Measurements from ENCODE around the gene KHDC1. TPM values are rescaled to one million over a fixed set of nuclear protein-coding genes. Genes with fewer than 3 reads are reported as not detected.
"Not testable (repeated sequence)": the region's sequence is repeated elsewhere in the genome, so short reads cannot be mapped to it uniquely, and the experiment has no call there.

KHDC1 gene
- total RNA-seq, 1 donor from 2014 or later = 0.98 TPM

DNA sequence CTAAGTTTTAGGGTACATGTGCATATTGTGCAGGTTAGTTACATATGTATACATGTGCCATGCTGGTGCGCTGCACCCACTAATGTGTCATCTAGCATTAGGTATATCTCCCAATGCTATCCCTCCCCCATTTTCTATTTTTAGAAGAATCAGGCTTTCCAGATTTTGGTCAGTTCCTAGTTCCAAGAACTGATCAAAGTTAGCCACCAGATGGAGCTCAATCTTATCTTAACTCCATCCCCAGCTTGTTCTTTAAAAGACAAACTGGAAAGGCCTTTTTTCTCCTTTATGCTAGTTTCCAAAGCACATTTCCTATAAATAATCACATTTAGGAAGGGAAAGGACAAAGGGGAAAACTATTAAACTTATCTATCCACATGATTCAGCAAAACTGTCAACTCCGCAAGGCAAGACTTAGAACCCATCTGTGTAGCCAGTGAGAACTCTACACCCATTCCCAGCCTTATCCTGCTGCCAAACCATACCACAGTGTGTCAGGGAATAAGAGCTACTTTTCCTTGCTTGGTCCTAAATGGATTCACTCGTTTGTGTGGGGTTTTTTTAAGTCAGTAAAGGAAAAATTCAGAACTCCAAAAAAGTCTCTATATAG lies 22.8 kb upstream of the KHDC1 start:
- no peak for DNase-seq (ENCODE audit: extremely low spot score in 2 of 2)
- no peaks in the 10 kb centered on the region for H3K27me3 ChIP-seq
- no peaks in the 10 kb centered on the region for H3K9me3 ChIP-seq
- H3K36me3 ChIP-seq = no peaks in the 10 kb centered on the region
- no peak overlapping the region for H3K4me3 ChIP-seq
- intact Hi-C loops (cut with DNase I) = no loop called here
- H3K4me1 ChIP-seq = no peaks in the 10 kb centered on the region
- no peak overlapping the region for H3K27ac ChIP-seq
- TF ChIP-seq CTCF (IDR thresholded peaks at IDR 0.05) = peak in 1 of 3 experiments; percentile 8
- no peak for TF ChIP-seq POLR2A (IDR thresholded peaks at IDR 0.05)
- no peak for TF ChIP-seq POLR2AphosphoS5 (IDR thresholded peaks at IDR 0.05; ENCODE audit: insufficient read depth in 1 of 2, low read depth in 1 of 2)

DNA sequence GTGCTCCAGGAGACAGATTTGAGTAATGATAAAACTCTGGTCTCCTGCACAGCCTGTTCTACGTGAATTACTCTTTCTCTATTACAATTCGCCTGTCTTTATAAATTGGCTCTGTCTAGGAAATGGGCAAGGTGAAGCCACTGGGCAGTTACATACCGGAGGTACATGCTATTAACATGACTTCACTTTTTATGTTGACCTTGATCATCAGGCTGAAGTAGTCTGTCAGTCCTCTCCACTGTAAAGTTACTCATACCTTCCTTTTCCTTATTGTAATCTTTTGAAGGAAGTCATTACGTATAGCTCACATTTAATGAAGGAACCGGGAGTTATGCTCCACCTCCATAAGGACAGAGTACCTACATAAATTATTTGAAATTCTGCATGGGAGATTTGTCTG lies 19.9 kb upstream of the KHDC1 start:
- no peak for TF ChIP-seq CTCF (IDR thresholded peaks at IDR 0.05)
- TF ChIP-seq POLR2AphosphoS5 (IDR thresholded peaks at IDR 0.05; ENCODE audit: insufficient read depth in 1 of 2, low read depth in 1 of 2) = no peak
- no peak for TF ChIP-seq POLR2A (IDR thresholded peaks at IDR 0.05)
- no peaks in the 10 kb centered on the region for H3K36me3 ChIP-seq
- no peak overlapping the region for H3K27ac ChIP-seq
- H3K4me3 ChIP-seq = no peak overlapping the region
- H3K9me3 ChIP-seq = no peaks in the 10 kb centered on the region
- no peak for DNase-seq (ENCODE audit: extremely low spot score in 2 of 2)
- no peaks in the 10 kb centered on the region for H3K4me1 ChIP-seq
- intact Hi-C loops (cut with DNase I) = no loop called here
- no peaks in the 10 kb centered on the region for H3K27me3 ChIP-seq

DNA sequence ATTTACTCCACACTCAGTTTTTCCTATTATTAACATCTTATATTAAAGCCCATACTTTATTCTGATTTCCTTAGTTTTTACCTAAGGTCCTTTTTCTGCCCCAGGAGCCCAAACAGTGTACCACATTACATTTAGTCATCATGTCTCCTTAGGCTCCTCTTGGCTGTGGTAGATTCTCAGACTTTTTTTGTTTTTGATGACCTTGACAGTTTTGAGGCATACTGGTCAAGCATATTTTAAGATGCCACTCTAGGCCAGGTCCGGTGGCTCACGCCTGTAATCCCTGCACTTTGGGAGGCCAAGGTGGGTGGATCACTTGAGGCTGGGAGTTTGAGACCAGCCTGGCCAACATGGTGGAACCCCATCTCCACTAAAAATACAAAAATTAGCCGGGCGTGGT lies 18.7 kb upstream of the KHDC1 start:
- intact Hi-C loops (cut with DNase I); H3K36me3 ChIP-seq; H3K4me1 ChIP-seq; DNase-seq (ENCODE audit: extremely low spot score in 2 of 2); H3K27me3 ChIP-seq; H3K4me3 ChIP-seq; H3K27ac ChIP-seq; H3K9me3 ChIP-seq: not testable (repeated sequence)

DNA sequence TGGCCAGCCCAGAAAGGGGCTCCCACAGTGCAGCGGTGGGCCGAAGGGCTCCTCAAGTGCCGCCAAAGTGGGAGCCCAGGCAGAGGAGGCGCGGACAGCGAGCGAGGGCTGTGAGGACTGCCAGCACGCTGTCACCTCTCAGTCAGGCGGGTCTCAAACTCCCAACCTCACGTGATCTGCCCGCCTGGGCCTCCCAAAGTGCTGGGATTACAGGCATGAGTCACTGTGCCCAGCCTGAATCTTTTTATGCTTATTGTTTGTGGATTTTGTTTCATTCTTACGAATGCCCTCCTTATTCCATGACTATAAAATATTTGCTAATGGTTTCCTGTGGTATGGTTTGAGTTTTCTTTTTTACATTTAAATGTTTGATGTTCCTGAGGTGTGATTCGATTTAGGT lies 6.3 kb upstream of the KHDC1 start:
- H3K27me3 ChIP-seq; H3K27ac ChIP-seq; intact Hi-C loops (cut with DNase I); H3K4me1 ChIP-seq; DNase-seq (ENCODE audit: extremely low spot score in 2 of 2); H3K4me3 ChIP-seq; H3K9me3 ChIP-seq; H3K36me3 ChIP-seq: not testable (repeated sequence)

DNA sequence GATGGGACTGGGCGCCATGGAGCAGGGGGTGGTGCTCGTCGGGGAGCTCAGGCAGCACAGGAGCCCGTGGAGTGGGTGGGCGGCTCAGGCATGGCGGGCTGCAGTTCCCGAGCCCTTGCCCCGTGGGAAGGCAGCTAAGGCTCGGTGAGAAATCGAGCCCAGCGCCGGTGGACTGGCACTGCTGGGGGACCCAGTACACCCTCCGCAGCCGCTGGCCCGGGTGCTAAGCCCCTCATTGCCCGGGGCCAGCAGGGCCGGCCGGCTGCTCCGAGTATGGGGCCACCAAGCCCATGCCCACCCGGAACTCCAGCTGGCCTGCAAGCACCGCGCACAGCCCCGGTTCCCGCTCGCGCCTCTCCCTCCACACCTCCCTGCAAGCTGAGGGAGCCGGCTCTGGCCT lies 5.9 kb upstream of the KHDC1 start:
- H3K9me3 ChIP-seq; DNase-seq (ENCODE audit: extremely low spot score in 2 of 2); H3K4me3 ChIP-seq; H3K27ac ChIP-seq; H3K36me3 ChIP-seq; H3K27me3 ChIP-seq; intact Hi-C loops (cut with DNase I): not testable (repeated sequence)
- H3K4me1 ChIP-seq = peaks cover 10% of the 10 kb centered on the region

DNA sequence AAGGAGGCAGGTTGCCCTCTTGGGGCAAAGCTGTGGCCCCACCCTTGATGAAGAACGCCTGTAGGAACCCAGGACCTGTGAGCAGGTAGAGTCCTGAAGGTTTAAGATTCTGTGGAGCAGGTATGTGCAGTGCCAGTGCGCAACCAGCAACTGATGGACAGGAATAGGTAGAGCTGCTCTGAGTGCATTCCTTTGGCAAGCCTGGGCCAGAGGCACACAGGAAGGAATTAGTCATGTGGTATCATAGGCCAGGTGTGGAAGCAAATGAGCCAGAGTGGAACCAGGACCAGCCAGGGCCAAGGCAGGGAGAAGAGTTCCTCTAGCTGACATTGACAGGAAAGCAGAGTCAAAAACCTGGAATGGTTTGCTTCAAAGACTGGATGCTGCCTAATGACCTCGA lies 1.4 kb upstream of the KHDC1 start:
- TF ChIP-seq POLR2AphosphoS5 (IDR thresholded peaks at IDR 0.05; ENCODE audit: insufficient read depth in 1 of 2, low read depth in 1 of 2) (peak in 1 of 2 donors; percentile 35), CTCF (IDR thresholded peaks at IDR 0.05) (no peak)
- H3K27ac ChIP-seq = no peak overlapping the region
- no peaks in the 10 kb centered on the region for H3K27me3 ChIP-seq
- H3K4me3 ChIP-seq = no peak overlapping the region
- intact Hi-C loops (cut with DNase I) = no loop called here
- no peak for DNase-seq (ENCODE audit: extremely low spot score in 2 of 2)
- no peaks in the 10 kb centered on the region for H3K36me3 ChIP-seq
- H3K9me3 ChIP-seq = no peaks in the 10 kb centered on the region
- H3K4me1 ChIP-seq = peaks cover 18% of the 10 kb centered on the region

DNA sequence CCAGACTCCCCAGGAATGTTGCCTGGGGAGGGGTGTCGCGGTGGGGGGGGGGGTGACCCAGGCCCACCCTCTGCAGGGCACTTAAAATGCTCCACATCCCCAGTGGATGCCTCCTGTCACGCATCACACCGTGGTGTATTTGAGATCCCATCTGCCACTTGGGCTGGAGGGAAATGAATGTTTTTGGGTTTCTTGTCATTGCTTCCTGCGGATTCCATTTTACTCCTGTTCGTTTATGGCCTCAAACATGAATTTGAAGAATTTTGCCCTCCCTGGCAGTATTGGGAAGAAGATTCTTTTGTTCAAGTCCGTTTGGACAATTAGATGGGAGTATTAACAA lies 544 bp upstream of the KHDC1 start:
- peak overlapping the region; percentile 67 to 72 for H3K4me3 ChIP-seq
- H3K36me3 ChIP-seq = no peaks in the 10 kb centered on the region
- peaks cover 18% of the 10 kb centered on the region for H3K4me1 ChIP-seq
- peak overlapping the region; percentile 83 for H3K27ac ChIP-seq
- intact Hi-C loops (cut with DNase I) = no loop called here
- H3K27me3 ChIP-seq = no peaks in the 10 kb centered on the region
- no peaks in the 10 kb centered on the region for H3K9me3 ChIP-seq
- no peak for DNase-seq (ENCODE audit: extremely low spot score in 2 of 2)
- TF ChIP-seq CTCF (IDR thresholded peaks at IDR 0.05) (no peak), POLR2AphosphoS5 (IDR thresholded peaks at IDR 0.05; ENCODE audit: insufficient read depth in 1 of 2, low read depth in 1 of 2) (no peak), POLR2A (IDR thresholded peaks at IDR 0.05) (no peak)
